ENCODE data around the gene PTPRN2.

DNA sequence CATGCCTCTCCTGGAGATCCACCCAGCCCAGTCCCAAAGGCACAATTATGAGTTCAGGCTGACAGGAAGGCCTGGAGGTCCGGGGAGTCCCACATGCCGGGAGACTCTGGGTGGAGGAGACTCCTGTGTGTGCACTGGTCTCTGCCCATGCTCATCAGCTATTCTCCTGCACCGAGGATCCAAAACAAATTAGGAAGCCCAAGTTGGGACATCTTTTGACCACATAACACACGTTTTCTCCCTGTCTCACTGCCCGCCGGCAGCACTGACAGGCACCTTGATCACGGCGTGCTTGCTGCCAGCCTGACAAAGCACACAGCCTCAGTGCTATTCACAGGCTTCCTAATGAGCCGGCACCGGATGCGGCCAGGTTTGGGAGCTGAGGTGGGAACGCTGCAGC is 412.7 kb downstream of the PTPRN2 start:
- TF ChIP-seq, protein P1, sequence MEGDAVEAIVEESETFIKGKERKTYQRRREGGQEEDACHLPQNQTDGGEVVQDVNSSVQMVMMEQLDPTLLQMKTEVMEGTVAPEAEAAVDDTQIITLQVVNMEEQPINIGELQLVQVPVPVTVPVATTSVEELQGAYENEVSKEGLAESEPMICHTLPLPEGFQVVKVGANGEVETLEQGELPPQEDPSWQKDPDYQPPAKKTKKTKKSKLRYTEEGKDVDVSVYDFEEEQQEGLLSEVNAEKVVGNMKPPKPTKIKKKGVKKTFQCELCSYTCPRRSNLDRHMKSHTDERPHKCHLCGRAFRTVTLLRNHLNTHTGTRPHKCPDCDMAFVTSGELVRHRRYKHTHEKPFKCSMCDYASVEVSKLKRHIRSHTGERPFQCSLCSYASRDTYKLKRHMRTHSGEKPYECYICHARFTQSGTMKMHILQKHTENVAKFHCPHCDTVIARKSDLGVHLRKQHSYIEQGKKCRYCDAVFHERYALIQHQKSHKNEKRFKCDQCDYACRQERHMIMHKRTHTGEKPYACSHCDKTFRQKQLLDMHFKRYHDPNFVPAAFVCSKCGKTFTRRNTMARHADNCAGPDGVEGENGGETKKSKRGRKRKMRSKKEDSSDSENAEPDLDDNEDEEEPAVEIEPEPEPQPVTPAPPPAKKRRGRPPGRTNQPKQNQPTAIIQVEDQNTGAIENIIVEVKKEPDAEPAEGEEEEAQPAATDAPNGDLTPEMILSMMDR (IDR thresholded peaks at IDR 0.05; ENCODE audit: control extremely low read depth in 1 of 3, insufficient read depth in 1 of 3, low read depth in 1 of 3, low read length in 3 of 3) = no peak
- TF ChIP-seq, protein P2, sequence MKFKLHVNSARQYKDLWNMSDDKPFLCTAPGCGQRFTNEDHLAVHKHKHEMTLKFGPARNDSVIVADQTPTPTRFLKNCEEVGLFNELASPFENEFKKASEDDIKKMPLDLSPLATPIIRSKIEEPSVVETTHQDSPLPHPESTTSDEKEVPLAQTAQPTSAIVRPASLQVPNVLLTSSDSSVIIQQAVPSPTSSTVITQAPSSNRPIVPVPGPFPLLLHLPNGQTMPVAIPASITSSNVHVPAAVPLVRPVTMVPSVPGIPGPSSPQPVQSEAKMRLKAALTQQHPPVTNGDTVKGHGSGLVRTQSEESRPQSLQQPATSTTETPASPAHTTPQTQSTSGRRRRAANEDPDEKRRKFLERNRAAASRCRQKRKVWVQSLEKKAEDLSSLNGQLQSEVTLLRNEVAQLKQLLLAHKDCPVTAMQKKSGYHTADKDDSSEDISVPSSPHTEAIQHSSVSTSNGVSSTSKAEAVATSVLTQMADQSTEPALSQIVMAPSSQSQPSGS (IDR thresholded peaks at IDR 0.05; ENCODE audit: low read length) = no peak
- TF ChIP-seq EP300 (IDR thresholded peaks at IDR 0.05; ENCODE audit: borderline replicate concordance in 1 of 2, low read depth in 2 of 2, low read length in 2 of 2) (no peak), POLR2AphosphoS5 (IDR thresholded peaks at IDR 0.05; ENCODE audit: low read depth, low read length) (no peak), MAFK (IDR thresholded peaks at IDR 0.05; ENCODE audit: low read depth, low read length) (no peak), EZH2 (IDR thresholded peaks at IDR 0.05; ENCODE audit: low read depth, low read length, severe bottlenecking) (no peak), SUZ12 (IDR thresholded peaks at IDR 0.05; ENCODE audit: low read length) (no peak), RFX5 (IDR thresholded peaks at IDR 0.05; ENCODE audit: borderline replicate concordance, low read depth, low read length) (no peak), GTF2F1 (IDR thresholded peaks at IDR 0.05; ENCODE audit: borderline replicate concordance, low read depth, low read length) (no peak), YY1 (IDR thresholded peaks at IDR 0.05; ENCODE audit: low read depth, low read length) (no peak)
- TF ChIP-seq, protein P3, sequence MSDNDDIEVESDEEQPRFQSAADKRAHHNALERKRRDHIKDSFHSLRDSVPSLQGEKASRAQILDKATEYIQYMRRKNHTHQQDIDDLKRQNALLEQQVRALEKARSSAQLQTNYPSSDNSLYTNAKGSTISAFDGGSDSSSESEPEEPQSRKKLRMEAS (IDR thresholded peaks at IDR 0.05) = no peak

Measured in H1 (cell line).